SKM-1 (cell line): Measurements from ENCODE around the gene COL4A1.

Experiments used
- DNase-seq: peaks from one replicate; lab custom pipeline; 2025; ENCODE audit not compliant: unreplicated experiment; lab: John Stamatoyannopoulos, UW

Gene COL4A1

GRCh38 chr13:110309661-110310524 is 2.9 kb upstream of the COL4A1 start:
- DNase-seq, result no peak

GRCh38 chr13:110308656-110309359 is 1.9 kb upstream of the COL4A1 start:
- no peak for DNase-seq

DNA sequence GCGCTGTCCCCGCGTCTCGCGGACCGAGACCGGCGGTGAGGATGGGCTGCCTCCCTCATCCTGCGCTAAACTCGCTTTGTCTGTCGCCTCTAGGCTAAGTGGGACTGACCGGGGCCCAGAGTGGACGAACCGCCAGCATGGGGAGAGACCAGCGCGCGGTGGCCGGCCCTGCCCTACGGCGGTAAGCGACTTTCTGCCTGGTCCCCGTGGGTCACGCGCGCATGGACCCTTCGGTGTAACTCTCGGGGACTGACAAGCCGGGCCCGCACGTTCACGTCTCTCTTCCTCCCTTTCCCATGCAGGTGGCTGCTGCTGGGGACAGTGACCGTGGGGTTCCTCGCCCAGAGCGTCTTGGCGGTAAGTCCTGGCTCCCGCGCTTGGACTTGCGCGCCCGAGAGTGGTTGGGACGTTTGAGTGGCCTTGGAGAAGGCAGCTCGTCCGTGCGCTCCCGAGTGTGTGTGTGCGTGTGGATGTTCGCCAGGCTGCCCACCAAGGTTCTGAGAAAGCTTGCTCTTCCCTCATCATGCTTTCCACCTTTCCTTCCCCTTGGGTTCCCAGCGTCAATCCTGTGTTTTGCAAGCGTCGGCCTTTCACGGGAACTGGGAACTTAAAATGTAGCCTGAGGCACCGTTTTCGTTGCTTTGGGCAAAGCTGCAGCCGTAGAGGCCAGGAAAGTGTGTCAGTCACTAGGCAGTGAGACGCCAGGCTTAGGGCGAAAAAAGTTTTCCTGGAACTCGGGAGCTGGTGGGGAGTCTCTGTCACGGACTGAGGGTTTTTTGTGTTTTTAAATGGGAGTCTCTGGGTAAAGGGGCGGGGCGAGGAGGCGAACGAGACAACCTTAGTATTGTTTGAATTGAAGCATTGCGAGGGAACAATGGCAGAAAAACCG is 1.1 kb upstream of the COL4A1 start:
- DNase-seq, result no peak

- no peak for DNase-seq
These were observed 507 bp downstream of the COL4A1 start for GRCh38 chr13:110306340-110306959.

- no peak for DNase-seq
These were observed 1.0 kb downstream of the COL4A1 start for GRCh38 chr13:110305949-110306339.

DNA sequence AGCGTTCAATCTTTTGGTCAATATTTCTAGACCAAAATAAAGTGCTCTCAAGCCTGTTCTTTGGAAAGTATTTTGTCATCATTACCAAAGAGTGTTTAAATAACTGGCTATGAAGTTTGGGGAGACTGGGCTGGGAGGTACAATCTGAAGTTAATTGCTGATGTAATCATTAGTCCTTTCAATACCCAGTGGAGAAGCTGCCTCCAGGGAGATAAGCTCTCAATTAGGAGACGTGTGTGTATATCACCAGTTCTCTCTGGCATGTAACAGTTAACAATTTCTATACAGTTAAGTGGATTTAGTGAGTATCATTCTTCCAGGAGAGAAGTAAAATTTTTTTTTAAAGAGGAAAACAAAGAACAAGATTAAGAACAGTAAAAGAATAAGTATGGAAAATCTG is 1.4 kb downstream of the COL4A1 start:
- DNase-seq, result no peak

- no peak for DNase-seq
These were observed 2.0 kb downstream of the COL4A1 start for GRCh38 chr13:110305001-110305400.

DNA sequence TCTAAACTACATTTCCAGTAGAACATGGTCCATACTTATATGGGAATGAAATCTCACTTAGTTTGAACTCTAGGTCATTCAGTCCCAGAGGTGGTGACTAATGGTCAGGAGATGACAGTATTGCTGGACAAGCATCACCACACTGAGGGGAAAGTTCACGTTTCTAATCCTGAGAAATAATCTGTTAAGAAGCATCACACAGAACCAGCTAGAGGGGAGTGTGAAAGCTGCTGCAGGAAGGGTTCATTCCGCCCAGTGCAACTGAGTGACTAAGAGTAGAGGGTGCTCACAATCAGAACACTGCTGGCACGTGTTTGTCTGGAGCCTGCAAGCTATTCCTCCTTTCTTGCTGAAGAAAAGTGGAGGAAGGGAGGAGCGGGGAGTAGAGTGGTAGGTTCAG is 2.7 kb downstream of the COL4A1 start:
- DNase-seq, result no peak

DNA sequence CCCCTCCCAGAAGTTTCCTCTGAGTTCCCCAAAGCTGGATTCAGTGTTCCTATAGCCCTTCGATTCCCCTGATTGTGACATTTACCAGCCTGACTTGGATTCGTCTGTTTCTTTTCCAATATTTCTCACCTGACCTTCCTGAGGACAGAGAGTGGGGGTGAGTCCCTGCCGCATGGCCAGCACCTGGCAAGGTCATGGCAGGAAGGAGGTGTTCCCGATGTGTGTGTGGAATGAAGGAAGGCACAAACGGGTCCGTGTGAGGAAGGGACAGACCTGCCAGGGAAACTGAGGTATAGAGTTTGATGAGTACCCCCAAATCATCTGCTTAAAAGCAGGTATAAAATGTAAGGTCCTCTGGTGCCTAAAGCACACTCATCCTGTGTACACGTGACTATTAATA is 3.3 kb downstream of the COL4A1 start:
- DNase-seq, result no peak

DNA sequence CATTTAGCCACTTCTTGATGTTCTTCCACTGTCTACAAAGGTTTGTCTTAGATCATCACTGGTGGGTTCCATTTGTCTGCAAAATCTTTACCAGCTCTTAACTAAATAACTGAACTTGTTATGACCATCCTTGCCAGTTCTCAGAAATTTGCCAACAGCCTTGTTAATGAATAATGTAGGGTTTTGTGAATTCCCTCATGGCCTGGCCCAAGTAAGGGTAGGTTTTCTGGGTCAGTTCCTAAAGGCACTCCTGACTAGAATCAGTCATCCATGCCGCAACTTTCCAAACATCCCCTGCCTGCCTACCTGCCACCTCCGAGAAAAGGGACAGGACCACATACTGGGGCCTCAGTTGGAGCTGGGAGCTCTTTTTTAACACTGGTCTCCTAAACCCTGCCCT is 4.0 kb downstream of the COL4A1 start:
- no peak for DNase-seq

DNA sequence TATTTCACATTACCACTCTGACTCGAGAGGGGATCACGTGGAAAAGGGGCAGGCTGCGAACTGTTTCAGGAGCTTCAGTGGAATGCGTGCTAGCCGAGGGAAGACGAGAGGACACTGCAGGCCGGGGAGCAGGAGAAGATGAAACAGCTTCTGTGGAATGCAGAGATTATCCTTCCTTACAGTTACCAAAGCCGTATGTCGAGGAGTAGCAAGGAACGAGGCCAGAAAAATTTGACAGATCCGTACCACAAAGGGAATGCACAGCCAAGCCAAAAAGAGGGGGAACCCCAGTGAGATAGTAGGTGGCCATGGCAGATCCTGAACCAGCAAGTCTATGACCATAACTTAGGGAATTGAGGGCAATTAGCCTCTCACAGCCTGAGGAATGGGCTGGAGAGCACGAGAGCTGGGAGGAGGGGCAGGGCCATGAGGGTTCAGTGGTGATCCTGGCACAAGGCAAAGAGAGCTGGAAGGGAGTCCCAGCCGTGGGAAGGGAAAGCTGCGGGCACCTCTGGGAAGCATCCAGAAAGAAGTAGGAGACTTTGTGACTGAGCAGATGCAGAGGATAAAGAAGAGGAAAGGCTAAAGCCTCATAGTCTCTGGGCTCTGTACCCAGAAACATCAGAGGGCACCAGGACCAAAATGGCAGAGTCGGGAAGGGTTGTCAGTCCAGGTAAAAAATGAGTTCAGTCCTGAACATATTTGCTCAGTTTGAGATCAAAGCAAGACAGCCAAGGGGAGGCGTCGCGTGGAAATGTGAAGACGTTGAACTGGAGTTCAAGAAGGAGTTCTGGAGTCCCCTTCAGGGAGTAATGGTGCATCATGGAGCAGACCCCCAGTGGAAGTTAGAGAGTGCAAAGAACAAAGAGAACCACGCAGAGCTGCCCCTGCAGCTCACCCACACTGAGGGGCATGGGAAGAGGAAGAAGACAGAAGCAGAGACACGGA is 5.1 kb downstream of the COL4A1 start:
- DNase-seq, result no peak

DNA sequence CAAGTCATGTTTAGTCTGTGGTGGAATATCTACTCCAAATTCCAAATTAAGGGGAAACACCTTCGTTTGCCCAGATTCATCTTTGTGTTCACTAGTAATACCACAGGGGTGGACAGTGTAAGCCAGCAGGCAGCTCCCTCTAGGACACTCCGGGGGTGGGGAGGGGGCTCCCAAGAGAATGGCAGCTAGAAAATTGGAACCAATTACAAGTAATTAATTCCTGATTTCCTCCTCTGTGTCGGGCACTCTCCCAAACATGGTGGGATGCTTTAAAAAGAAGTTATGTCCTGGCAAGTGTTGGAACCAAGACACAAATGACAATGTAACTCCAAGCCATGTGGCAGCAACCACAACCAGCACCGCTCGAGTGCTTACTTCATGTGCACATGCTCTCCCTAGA is 5.9 kb downstream of the COL4A1 start:
- DNase-seq, result no peak

DNA sequence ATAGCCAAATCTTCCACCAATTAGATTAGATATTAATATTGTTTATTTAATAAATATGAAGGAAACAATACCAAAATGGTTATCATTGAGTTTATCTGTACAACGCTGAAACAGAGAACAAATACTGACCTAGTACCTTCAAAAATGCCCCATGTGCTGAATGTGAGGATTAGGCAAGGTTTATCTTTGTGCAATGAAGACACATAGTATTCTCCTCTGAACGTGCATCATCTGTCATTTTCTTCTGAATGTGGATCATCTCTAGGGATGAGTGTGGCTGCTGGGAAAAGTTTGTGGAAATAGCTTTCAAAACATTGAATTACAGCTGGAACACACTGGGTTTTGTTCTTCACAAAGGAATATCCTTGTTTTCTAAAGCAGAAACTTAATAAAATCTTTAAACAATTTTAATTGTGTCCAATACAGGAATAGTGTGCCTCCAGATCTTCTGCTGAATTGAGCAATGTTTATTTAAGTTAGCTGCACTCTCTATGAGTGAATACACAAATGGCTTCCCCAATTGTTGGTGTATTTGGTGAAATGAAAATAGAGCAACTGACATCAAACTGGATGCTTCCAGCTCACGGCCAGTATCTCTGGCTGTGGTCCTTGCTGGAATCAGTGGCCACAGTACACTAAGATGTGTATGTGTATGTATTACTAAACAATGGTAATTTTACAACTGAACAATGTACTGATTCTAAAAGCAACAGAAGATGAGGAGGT is 6.7 kb downstream of the COL4A1 start:
- no peak for DNase-seq

- no peak for DNase-seq
These were observed 7.6 kb downstream of the COL4A1 start for GRCh38 chr13:110299283-110299840.

DNA sequence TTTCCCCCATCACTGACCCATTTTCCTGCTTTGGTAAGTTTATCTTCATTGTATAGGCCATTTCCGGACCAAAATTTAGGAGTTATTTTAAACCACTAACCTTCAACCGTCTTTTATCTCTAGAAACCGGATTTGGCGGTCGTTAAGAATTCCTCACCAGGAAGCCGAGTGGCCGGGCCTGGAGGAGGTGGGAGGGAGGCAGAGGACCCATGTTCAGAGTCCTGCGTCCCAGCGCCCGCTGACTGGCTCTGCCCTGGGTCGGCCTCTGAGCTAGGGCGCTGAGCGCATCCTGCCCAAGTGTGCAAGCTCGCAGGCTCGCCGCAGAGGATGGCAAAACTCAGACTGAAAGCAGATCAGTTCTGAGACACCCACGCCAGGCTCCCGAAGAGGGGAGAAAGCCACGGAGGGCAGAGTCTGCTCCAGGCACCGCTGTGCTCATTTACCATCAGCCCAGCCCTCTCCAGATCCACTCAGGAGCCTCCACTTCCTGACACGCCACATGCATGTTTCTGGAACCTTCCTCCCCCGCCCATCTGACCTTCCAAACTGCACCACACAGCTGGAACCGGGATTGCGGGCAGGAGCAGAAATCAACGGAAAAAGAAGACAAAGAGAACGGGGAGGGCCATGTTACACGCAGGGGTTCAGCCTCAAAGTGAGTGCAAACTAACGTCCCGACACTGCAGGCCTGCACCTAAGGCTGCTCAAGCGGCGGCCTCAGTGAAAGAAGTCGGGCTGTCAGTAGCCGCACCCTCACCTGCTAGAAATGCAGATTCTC is 8.3 kb downstream of the COL4A1 start:
- no peak for DNase-seq

DNA sequence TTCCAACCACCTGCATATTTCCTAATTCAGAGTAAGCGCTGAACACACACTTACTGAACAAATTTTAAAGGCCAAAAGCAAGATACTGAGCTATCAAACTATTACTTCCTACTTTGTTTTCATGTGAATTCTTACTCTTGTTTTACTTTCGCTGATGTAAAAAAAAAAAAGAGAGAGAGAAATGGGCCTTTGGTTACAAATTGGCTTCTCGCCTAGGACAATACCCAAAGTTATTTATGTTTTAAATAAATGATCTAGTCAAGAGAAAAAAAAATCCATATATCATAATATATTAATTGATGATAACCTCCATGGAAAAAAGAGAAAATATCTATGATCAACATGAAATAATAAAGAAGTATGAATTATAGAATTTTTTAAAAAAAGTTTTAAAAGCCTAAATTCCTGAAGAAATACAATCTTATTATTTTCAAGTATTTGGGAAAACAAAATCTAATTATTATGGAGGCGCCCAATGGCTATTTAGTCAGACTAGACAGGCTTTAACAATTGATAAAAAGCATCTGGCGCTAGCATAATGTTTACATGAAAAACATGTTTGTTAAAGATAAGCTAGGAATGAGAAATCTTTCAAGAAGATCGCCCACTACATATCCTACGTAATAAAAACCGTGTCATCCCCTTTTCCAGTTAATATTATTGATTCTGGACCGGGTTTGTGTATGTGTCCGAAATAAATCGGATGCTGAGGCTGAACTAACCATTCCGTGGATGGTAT is 9.0 kb downstream of the COL4A1 start:
- DNase-seq, result no peak

DNA sequence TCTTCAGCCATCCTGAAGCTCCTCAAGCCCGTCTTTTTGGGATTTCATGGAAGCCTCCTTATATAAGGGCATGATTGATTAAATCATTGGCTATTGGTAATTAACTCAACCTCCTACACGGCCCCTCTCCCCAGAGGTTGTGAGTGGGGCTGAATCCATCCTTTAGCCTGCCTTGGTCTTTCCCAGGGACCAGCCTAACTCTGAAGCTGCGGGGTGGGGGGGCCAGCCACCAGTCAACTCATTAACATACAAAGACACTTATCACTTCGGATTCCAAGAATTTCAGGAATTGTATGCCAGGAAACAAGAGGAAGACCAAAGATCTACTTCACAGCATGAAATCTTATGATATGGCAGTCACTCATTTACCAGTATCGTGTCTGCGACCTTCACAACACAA is 9.9 kb downstream of the COL4A1 start:
- DNase-seq, result no peak

GRCh38 chr13:110294622-110295021 is 12.3 kb downstream of the COL4A1 start:
- DNase-seq, result no peak
